KMS-11 (cell line): Measurements from ENCODE around the gene FUT6.
"Not testable (repeated sequence)": the region's sequence is repeated elsewhere in the genome, so short reads cannot be mapped to it uniquely, and the experiment has no call there.

Experiments
- H2AFZ ChIP-seq: fragments of 200-600 bp; sonication (generic); 2 replicates; pipeline ENCODE4 v1.6.1; 2016; ENCODE audit warnings: antibody characterized with exemption, mixed run types, low read depth
- H3K27ac ChIP-seq: fragments of 200-600 bp; sonication (generic); 2 replicates; pipeline ENCODE4 v1.6.1; 2016; ENCODE audit warnings: mild to moderate bottlenecking, mixed run types
- H3K27me3 ChIP-seq: fragments of 200-600 bp; sonication (generic); 2 replicates; pipeline ENCODE4 v1.6.1; 2017; ENCODE audit warnings: mild to moderate bottlenecking, low read depth, mixed run types, moderate library complexity; ENCODE audit not compliant: insufficient read depth
- H3K36me3 ChIP-seq: fragments of 200-600 bp; sonication (generic); 2 replicates; pipeline ENCODE4 v1.6.1; 2017; ENCODE audit warnings: mild to moderate bottlenecking, mixed run types; ENCODE audit not compliant: insufficient read depth
- H3K4me1 ChIP-seq: fragments of 200-600 bp; sonication (generic); 2 replicates; pipeline ENCODE4 v1.6.1; 2016; ENCODE audit warnings: mild to moderate bottlenecking, low read depth, mixed run types; ENCODE audit not compliant: poor library complexity, severe bottlenecking
- H3K4me2 ChIP-seq: fragments of 200-600 bp; sonication (generic); 2 replicates; pipeline ENCODE4 v1.7.0; 2016; ENCODE audit warnings: mild to moderate bottlenecking, mixed run types
- H3K4me3 ChIP-seq: fragments of 200-600 bp; sonication (generic); IDR thresholded peaks from 2 replicates; pipeline ENCODE4 v1.6.1; 2017; ENCODE audit warnings: low read depth, low read length, mixed read lengths; ENCODE audit not compliant: insufficient read depth
- H3K79me2 ChIP-seq: fragments of 200-600 bp; sonication (generic); 2 replicates; pipeline ENCODE4 v1.6.1; 2016; ENCODE audit warnings: low read depth, mixed run types; ENCODE audit not compliant: insufficient read depth
- H3K9ac ChIP-seq: fragments of 200-600 bp; sonication (generic); 2 replicates; pipeline ENCODE4 v1.6.1; 2016; ENCODE audit warnings: mild to moderate bottlenecking, mixed run types
- H4K20me1 ChIP-seq: fragments of 200-600 bp; sonication (generic); 2 replicates; pipeline ENCODE4 v1.6.1; 2016; ENCODE audit warnings: mild to moderate bottlenecking, mixed run types; ENCODE audit not compliant: insufficient read depth
- CTCF ChIP-seq: fragments of 200-600 bp; sonication (generic); conservative IDR thresholded peaks from 2 replicates; pipeline ENCODE4 v1.6.1; 2017; ENCODE audit warnings: low read depth, mild to moderate bottlenecking, antibody characterized with exemption, low read length, moderate library complexity, mixed read lengths

Gene FUT6

GRCh38 chr19:5839065-5840017 is at the start of gene FUT6:
TSS of gene FUT6 (minus strand) at chr19:5839702. CDS start at chr19:5832567, 7,135 bp downstream.
- no peaks in the 10 kb centered on the region for H3K79me2 ChIP-seq
- H3K27me3 ChIP-seq, result peaks cover 29% of the 10 kb centered on the region; the same call in 1 of the 2 replicates
- H2AFZ ChIP-seq, result no peak within 1 kb of the TSS
- no peak within 1 kb of the TSS for H3K4me2 ChIP-seq
- H3K4me1 ChIP-seq, result no peaks in the 10 kb centered on the region
- no peaks in the 10 kb centered on the region for H4K20me1 ChIP-seq
- H3K27ac ChIP-seq, result no peak within 1 kb of the TSS
- H3K9ac ChIP-seq, result no peak within 1 kb of the TSS
- no peak for TF ChIP-seq CTCF
- no peaks in the 10 kb centered on the region for H3K36me3 ChIP-seq
- no peak within 1 kb of the TSS for H3K4me3 ChIP-seq

- not testable (repeated sequence) for H3K27ac ChIP-seq, H3K4me1 ChIP-seq
These were observed 44.7 kb upstream of the FUT6 start for GRCh38 chr19:5884065-5884811.

GRCh38 chr19:5883157-5883873 is 43.8 kb upstream of the FUT6 start:
- not testable (repeated sequence) for H3K4me3 ChIP-seq, H3K27ac ChIP-seq, H3K4me1 ChIP-seq, H2AFZ ChIP-seq, H3K4me2 ChIP-seq, H4K20me1 ChIP-seq, H3K36me3 ChIP-seq, H3K79me2 ChIP-seq, H3K9ac ChIP-seq
- peaks cover 51% of the 10 kb centered on the region for H3K27me3 ChIP-seq

More at GRCh38 chr19:5884065-5884811, 44.7 kb upstream of the FUT6 start:
- H2AFZ ChIP-seq, H3K79me2 ChIP-seq, H3K9ac ChIP-seq, H3K4me2 ChIP-seq, H3K36me3 ChIP-seq, H3K4me3 ChIP-seq, H4K20me1 ChIP-seq: not testable (repeated sequence)
- peaks cover 49% of the 10 kb centered on the region for H3K27me3 ChIP-seq

- TF ChIP-seq CTCF, result no peak
- H3K9ac ChIP-seq, result no peak overlapping the region
- H4K20me1 ChIP-seq, result no peaks in the 10 kb centered on the region
- no peak overlapping the region for H2AFZ ChIP-seq
- no peaks in the 10 kb centered on the region for H3K4me1 ChIP-seq
- no peak overlapping the region for H3K4me3 ChIP-seq
- H3K27me3 ChIP-seq, result peaks cover 55% of the 10 kb centered on the region
- no peaks in the 10 kb centered on the region for H3K36me3 ChIP-seq
- H3K79me2 ChIP-seq, result no peaks in the 10 kb centered on the region
- no peak overlapping the region for H3K4me2 ChIP-seq
- H3K27ac ChIP-seq, result no peak overlapping the region
These were observed 43.0 kb upstream of the FUT6 start for GRCh38 chr19:5882421-5882968.
